Ishikawa (cell line): ENCODE measurements around the gene ROPN1B.
A peak's percentile ranks its signal among the peaks of the same experiment; 100 is the strongest.
"Not testable (repeated sequence)": the region's sequence is repeated elsewhere in the genome, so short reads cannot be mapped to it uniquely, and the experiment has no call there.

Experiments
- CEBPB ChIP-seq: IDR thresholded peaks from 2 replicates; pipeline ENCODE4 v1.6.1; 2012
- CREB1 ChIP-seq: IDR thresholded peaks from 2 replicates; pipeline ENCODE4 v1.6.1; 2012; ENCODE audit warnings: low read depth
- EGR1 ChIP-seq: IDR thresholded peaks from 2 replicates; pipeline ENCODE4 v1.6.1; 2012
- EP300 ChIP-seq: IDR thresholded peaks from 2 replicates; pipeline ENCODE4 v1.6.1; 2012; ENCODE audit warnings: borderline replicate concordance
- FOXM1 ChIP-seq: IDR thresholded peaks from 2 replicates; pipeline ENCODE4 v1.6.1; 2012; ENCODE audit warnings: low read depth, borderline replicate concordance
- MAX ChIP-seq: IDR thresholded peaks from 2 replicates; pipeline ENCODE4 v1.6.1; 2012
- NFIC ChIP-seq: IDR thresholded peaks from 2 replicates; pipeline ENCODE4 v1.6.1; 2012
- RAD21 ChIP-seq: IDR thresholded peaks from 2 replicates; pipeline ENCODE4 v1.6.1; 2012; ENCODE audit warnings: low read depth
- REST ChIP-seq: IDR thresholded peaks from 2 replicates; pipeline ENCODE4 v1.6.1; 2012; ENCODE audit warnings: low read depth, mild to moderate bottlenecking
- TAF1 ChIP-seq: IDR thresholded peaks from 2 replicates; pipeline ENCODE4 v1.6.1; 2012; ENCODE audit warnings: low read depth, mild to moderate bottlenecking
- TCF12 ChIP-seq: IDR thresholded peaks from 2 replicates; pipeline ENCODE4 v1.6.1; 2012; ENCODE audit warnings: low read depth
- TEAD4 ChIP-seq: IDR thresholded peaks from 2 replicates; pipeline ENCODE4 v1.6.1; 2012
- USF1 ChIP-seq: IDR thresholded peaks from 2 replicates; pipeline ENCODE4 v1.6.1; 2012
- YY1 ChIP-seq: IDR thresholded peaks from 2 replicates; pipeline ENCODE4 v1.6.1; 2012; ENCODE audit warnings: low read depth
- ZBTB7A ChIP-seq: IDR thresholded peaks from 2 replicates; pipeline ENCODE4 v1.6.1; 2012; ENCODE audit warnings: low read depth

ROPN1B gene

GRCh38 chr3:125968701-125969592 lies at the start of gene ROPN1B:
Gene ROPN1B, plus strand, starts transcription at chr3:125969178. Its CDS starts 2,877 bp downstream, at chr3:125972055.
- not testable (repeated sequence) for TF ChIP-seq CREB1, EP300, EGR1

GRCh38 chr3:125921712-125922111 lies 47.3 kb upstream of the ROPN1B start:
- peak; percentile 58 for TF ChIP-seq RAD21

- TF ChIP-seq TEAD4 (0 out of 2 replicates have a peak, but pooled peaks have one; percentile 6), USF1 (peak; percentile 68)
Measured at GRCh38 chr3:125923324-125924115, 45.5 kb upstream of the ROPN1B start.

GRCh38 chr3:125928771-125929545 lies 40.0 kb upstream of the ROPN1B start:
- peak; percentile 54 for TF ChIP-seq RAD21

- peak; percentile 50 for TF ChIP-seq NFIC
- TF ChIP-seq CEBPB = peak; percentile 78
- peak; percentile 30; the same call in 1 of the 2 replicates for TF ChIP-seq TEAD4
Measured at GRCh38 chr3:125935252-125935874, 33.6 kb upstream of the ROPN1B start.

- peak; percentile 36; the same call in 1 of the 2 replicates for TF ChIP-seq RAD21
Measured at GRCh38 chr3:125936210-125936815, 32.7 kb upstream of the ROPN1B start.

- no peak for TF ChIP-seq EGR1
- no peak for TF ChIP-seq ZBTB7A
- TF ChIP-seq MAX = no peak
- TF ChIP-seq YY1 = no peak
- no peak for TF ChIP-seq TEAD4
- no peak for TF ChIP-seq CREB1
- TF ChIP-seq USF1 = no peak
- TF ChIP-seq EP300 = no peak
- TF ChIP-seq RAD21 = no peak
- TF ChIP-seq TAF1 = no peak
- TF ChIP-seq FOXM1 = no peak
- no peak for TF ChIP-seq TCF12
- TF ChIP-seq CEBPB = no peak
- no peak for TF ChIP-seq REST
- TF ChIP-seq NFIC = no peak
Measured at GRCh38 chr3:125957674-125958510, 11.1 kb upstream of the ROPN1B start.
